Progenitor cell of endocrine pancreas (in vitro differentiated cells): ENCODE results near the gene SPATA18. TPM values are rescaled to one million over a fixed set of nuclear protein-coding genes. Genes with fewer than 3 reads are reported as not detected.

ENCODE experiments used
- DNase-seq: peaks from one replicate; pipeline ENCODE4 v3.0.0; 2021; ENCODE audit warnings: low spot score; ENCODE audit not compliant: unreplicated experiment
- H3K27ac Mint-ChIP-seq: 2 replicates; pipeline ENCODE4 v1.8.0; 2021; ENCODE audit warnings: mild to moderate bottlenecking, moderate library complexity, mixed read lengths
- H3K27me3 Mint-ChIP-seq: 2 replicates; pipeline ENCODE4 v1.8.0; 2021; ENCODE audit warnings: mixed read lengths
- H3K36me3 Mint-ChIP-seq: 2 replicates; pipeline ENCODE4 v1.8.0; 2022; ENCODE audit warnings: mixed read lengths; ENCODE audit not compliant: insufficient read depth
- H3K4me1 Mint-ChIP-seq: 2 replicates; pipeline ENCODE4 v1.8.0; 2021; ENCODE audit warnings: low read depth, mixed read lengths
- H3K4me3 Mint-ChIP-seq: 2 replicates; pipeline ENCODE4 v1.8.0; 2021; ENCODE audit warnings: low read depth, mild to moderate bottlenecking, moderate library complexity, mixed read lengths
- H3K9me3 Mint-ChIP-seq: 2 replicates; pipeline ENCODE4 v1.8.0; 2021; ENCODE audit warnings: low read depth, mixed read lengths
- total RNA-seq: library from RNA; stranded (reverse); gene quantifications from 2 replicates; pipeline ENCODE4 v1.2.1, GENCODE V29; 2021
- TF ChIP-seq, protein P1 (sequence below): fragments of 200-600 bp; sonication (generic); IDR thresholded peaks from one replicate; pipeline ENCODE4 v1.5.0; 2021; ENCODE audit warnings: antibody characterized with exemption, mild to moderate bottlenecking; ENCODE audit not compliant: unreplicated experiment

SPATA18 gene
- total RNA-seq, 1 donor from 2014 or later, result 7.4 TPM

DNA sequence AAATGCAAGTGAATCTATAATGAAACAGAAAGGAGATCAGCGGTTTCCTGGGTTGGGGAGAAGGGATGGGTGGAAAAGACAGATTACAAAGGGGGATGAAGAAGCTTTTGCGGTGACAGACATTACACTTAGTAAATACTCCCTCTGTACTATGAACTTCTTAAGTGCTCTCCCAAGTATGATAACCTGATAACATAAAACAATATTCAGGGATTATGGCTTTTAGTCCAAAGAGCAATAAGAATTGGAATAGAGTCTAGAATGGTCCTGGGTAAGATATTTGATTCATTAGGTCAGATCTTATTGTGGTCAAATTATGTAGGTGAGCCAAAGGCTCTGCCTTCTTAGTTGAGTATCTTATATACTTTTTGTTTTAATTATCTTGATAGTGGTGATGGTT, 40.1 kb upstream of the SPATA18 start:
- H3K4me3 Mint-ChIP-seq, result no peak overlapping the region
- no peak for DNase-seq
- H3K9me3 Mint-ChIP-seq, result no peaks in the 10 kb centered on the region
- H3K4me1 Mint-ChIP-seq, result no peaks in the 10 kb centered on the region
- TF ChIP-seq, protein P1, sequence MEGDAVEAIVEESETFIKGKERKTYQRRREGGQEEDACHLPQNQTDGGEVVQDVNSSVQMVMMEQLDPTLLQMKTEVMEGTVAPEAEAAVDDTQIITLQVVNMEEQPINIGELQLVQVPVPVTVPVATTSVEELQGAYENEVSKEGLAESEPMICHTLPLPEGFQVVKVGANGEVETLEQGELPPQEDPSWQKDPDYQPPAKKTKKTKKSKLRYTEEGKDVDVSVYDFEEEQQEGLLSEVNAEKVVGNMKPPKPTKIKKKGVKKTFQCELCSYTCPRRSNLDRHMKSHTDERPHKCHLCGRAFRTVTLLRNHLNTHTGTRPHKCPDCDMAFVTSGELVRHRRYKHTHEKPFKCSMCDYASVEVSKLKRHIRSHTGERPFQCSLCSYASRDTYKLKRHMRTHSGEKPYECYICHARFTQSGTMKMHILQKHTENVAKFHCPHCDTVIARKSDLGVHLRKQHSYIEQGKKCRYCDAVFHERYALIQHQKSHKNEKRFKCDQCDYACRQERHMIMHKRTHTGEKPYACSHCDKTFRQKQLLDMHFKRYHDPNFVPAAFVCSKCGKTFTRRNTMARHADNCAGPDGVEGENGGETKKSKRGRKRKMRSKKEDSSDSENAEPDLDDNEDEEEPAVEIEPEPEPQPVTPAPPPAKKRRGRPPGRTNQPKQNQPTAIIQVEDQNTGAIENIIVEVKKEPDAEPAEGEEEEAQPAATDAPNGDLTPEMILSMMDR, result no peak
- no peaks in the 10 kb centered on the region for H3K27me3 Mint-ChIP-seq
- no peaks in the 10 kb centered on the region for H3K36me3 Mint-ChIP-seq
- no peak overlapping the region for H3K27ac Mint-ChIP-seq

DNA sequence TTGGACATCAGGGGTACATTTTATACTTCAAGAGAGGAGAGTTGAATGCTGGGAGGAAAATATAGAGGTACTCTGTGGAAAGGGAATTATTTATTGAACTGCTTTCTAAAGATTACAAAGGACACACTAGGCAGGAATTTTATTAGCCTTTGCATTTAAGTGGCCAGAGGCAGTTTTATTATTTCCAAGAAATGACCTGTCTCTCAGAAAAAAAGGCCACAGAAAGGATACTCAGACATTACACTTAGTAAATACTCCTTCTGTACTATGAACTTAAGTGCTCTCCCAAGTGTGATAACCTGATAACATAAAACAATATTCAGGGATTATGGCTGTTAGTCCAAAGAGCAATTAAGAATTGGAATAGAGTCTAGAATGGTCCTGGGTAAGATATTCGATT, 38.5 kb upstream of the SPATA18 start:
- Mint-ChIP-seq H3K4me1 (peaks cover 1% of the 10 kb centered on the region), H3K27me3 (no peaks in the 10 kb centered on the region), H3K4me3 (no peak overlapping the region), H3K9me3 (no peaks in the 10 kb centered on the region), H3K36me3 (no peaks in the 10 kb centered on the region), H3K27ac (no peak overlapping the region)
- no peak for DNase-seq
- TF ChIP-seq, protein P1, result no peak

DNA sequence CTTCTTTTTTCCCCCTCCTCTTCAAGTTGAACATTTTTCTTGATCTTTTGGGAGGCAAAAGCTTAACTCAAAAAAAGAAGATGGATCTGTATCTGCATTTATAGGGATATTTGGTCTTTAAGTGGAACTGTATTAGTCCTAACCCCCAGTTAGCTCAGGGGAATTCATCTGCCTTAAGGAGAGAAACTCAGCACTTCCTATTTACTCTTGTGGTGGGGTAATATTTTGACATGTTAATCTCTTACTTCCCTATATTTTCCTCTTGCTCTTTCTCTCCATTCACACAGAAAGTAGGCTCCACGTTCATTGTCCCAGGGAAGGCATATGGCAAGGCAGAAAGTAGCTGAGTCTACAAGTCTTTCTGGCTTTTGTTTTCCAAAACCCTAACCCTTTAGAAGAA, 36.2 kb upstream of the SPATA18 start:
- H3K9me3 Mint-ChIP-seq, result no peaks in the 10 kb centered on the region
- TF ChIP-seq, protein P1, result no peak
- H3K4me3 Mint-ChIP-seq, result no peak overlapping the region
- no peaks in the 10 kb centered on the region for H3K27me3 Mint-ChIP-seq
- DNase-seq, result no peak
- no peak overlapping the region for H3K27ac Mint-ChIP-seq
- H3K4me1 Mint-ChIP-seq, result peaks cover 6% of the 10 kb centered on the region
- H3K36me3 Mint-ChIP-seq, result no peaks in the 10 kb centered on the region

DNA sequence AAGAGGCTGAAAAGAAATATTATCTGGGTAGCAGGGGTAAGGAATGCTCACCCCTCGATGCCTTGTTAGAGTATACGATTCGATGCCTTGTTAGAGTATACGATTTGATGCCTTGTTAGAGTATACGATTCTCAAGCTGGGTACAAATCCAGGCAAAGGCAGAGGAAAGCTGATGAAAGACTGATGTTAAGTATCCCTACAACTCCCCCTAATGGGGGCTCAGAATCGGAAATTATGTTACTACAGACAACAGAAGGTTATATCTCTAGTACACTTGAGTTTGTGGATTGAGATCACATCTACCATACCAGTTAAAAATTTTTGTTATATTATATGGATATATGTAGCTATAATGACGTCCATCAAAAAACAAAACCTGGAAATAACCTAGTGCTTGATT, 35.7 kb upstream of the SPATA18 start:
- TF ChIP-seq, protein P1, result peak; percentile 9
- H3K4me1 Mint-ChIP-seq, result peaks cover 6% of the 10 kb centered on the region
- H3K27ac Mint-ChIP-seq, result no peak overlapping the region
- H3K9me3 Mint-ChIP-seq, result no peaks in the 10 kb centered on the region
- no peak for DNase-seq
- no peaks in the 10 kb centered on the region for H3K27me3 Mint-ChIP-seq
- H3K36me3 Mint-ChIP-seq, result no peaks in the 10 kb centered on the region
- no peak overlapping the region for H3K4me3 Mint-ChIP-seq

DNA sequence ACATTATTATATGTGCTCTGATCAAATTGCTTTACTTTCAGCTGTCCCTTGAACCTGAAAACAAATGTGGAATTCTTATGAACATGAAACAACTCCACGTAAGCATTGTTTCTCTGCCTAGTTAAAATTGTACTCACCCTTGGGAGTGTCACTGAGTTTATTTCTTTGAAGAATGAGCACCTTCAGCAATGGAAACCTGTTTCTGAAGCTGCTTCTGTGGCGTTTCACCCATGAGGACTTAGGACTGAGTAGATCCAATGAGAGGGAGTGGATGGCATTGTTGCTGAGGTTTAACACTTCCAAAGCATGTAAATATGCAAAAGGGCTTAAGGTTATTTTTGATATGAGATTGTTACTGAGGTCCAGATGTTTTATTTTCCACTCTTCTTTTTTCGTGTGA, 34.1 kb upstream of the SPATA18 start:
- Mint-ChIP-seq H3K36me3 (peaks cover 3% of the 10 kb centered on the region), H3K27ac (no peak overlapping the region), H3K4me3 (no peak overlapping the region), H3K27me3 (no peaks in the 10 kb centered on the region), H3K4me1 (peaks cover 6% of the 10 kb centered on the region), H3K9me3 (no peaks in the 10 kb centered on the region)
- TF ChIP-seq, protein P1, result no peak
- DNase-seq, result no peak
